ENCODE measurements around the gene RASA3.

DNA sequence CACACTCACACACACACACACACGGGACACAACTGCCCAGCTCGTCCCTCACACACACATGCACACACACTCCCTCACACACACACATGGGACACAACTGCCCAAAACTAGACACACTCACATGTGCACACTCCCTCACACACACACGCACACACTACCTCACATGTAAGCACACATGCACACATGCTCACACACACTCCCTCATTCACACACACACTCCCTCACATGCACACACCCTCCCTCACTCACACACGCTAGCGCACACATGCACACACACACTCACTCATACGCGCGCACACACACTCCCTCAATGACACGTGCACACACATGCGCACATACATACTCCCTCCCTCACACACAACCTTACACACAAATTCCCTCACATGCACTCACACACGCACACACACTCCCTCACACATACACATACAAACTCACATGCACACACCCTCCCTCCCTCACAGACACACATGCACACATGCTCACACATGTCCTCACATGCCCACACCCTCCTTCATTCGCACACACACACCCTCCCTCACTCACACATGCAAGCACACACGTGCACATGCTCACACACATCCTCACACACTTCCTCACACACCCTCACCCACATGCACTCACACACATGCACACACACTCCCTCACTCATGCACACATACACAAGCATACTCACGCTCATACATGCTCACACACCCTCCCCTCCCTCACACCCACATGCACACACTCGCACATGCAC, 9.0 kb upstream of the RASA3 start:
- TF ChIP-seq GATA3 (IDR thresholded peaks at IDR 0.05; ENCODE audit: low read depth, low read length) = no peak
- no peak for TF ChIP-seq GATA2 (IDR thresholded peaks at IDR 0.05; ENCODE audit: low read depth, low read length)
